Measurements from ENCODE around the gene CUBN. TPM values are rescaled to one million over a fixed set of nuclear protein-coding genes. Genes with fewer than 3 reads are reported as not detected.

Gene CUBN
- total RNA-seq, 1 experiment from 2014 or later: 0.07 TPM

DNA sequence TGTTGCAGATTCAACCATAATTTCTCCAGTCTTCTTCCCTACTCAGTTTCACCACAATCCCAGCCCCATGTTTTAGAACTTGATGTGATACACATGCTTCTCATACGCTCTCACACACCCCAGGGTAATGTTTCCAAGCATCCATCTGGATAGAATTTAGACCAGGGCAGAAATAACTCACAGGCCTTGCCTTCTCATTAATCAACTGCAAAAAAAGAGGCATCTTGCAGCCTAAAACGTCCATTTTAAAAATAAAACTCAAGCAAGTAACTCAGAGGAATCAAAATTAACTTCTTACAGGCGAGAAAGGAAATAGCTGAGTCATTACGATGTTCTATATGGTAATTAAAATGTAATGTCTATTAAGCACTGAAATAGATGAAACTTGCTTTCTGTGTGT is 185.2 kb downstream of the CUBN start:
- Histone ChIP-seq H3K27ac (no peak overlapping the region), H3K9me2 (ENCODE audit: insufficient read depth) (no peaks in the 10 kb centered on the region), H2AFZ (no peak overlapping the region), H3K4me3 (no peak overlapping the region), H3K9me3 (ENCODE audit: insufficient read depth, low read depth) (no peaks in the 10 kb centered on the region), H3K79me2 (ENCODE audit: low read depth) (no peaks in the 10 kb centered on the region), H4K20me1 (ENCODE audit: insufficient read depth) (no peaks in the 10 kb centered on the region), H3K36me3 (ENCODE audit: low read depth) (no peaks in the 10 kb centered on the region), H3K27me3 (ENCODE audit: insufficient read depth, low read depth) (no peaks in the 10 kb centered on the region), H3K4me1 (replicated peaks; ENCODE audit: insufficient read depth) (no peaks in the 10 kb centered on the region), H3F3A (ENCODE audit: insufficient read depth, low read depth) (no peaks in the 10 kb centered on the region), H3K4me2 (no peak overlapping the region)
- POLR2A ChIA-PET (ENCODE audit: unreplicated experiment): no interaction called here
- no peak for TF ChIP-seq EZH2 (IDR thresholded peaks at IDR 0.05; ENCODE audit: low read depth)
- DNase-seq: no peak
- CTCF ChIA-PET: no interaction called here
- BruUV-seq (replicated peaks): no TSS peak
- intact Hi-C loops (cut with micrococcal nuclease; ENCODE audit: unreplicated experiment): no loop called here

DNA sequence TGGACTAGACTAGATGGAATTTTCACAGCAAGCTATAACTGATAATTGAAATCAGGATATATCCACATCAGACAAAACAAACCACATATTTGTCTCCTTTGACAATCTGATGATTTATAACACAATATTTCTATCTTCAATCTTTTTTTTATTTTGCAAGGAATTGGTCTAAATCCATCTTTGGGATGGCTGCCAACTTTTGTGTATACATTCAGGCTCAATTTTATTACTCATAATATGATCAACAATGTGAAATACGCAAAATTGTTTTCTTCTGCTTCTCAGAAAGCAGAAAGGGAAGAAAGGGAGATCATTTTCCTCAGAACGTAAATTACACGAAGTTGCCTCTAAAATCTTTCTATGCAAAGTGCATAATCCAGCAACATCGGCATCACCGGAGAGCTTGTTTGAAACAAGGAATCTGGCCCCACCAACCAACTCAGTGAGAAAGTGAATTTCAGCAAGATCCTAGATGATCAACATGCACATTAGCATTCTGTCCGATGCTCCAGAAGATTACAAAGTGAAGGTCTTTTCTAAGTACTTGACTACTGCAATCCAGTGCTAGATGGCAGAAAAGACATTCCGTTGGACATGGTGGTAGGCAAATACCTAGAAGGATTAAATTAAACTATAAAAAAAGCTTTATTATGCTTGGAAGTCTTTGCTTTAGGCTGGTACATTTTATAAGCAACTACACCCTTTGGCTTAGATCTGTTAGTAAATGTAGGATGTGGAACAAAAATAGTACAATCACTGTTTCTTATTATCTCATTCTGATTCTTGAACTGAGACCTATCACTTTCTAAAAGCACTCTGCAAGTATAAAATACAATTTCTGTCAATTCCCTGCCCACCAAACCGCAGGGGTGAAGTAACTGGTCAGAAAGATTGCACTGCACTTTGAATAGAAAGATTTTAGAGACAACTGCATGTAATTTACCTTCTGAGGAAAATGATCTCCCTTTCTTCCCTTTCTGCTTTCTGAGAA is 186.0 kb downstream of the CUBN start:
- CTCF ChIA-PET: no interaction called here
- TF ChIP-seq EZH2 (IDR thresholded peaks at IDR 0.05; ENCODE audit: low read depth): no peak
- TF ChIP-seq, protein P1, sequence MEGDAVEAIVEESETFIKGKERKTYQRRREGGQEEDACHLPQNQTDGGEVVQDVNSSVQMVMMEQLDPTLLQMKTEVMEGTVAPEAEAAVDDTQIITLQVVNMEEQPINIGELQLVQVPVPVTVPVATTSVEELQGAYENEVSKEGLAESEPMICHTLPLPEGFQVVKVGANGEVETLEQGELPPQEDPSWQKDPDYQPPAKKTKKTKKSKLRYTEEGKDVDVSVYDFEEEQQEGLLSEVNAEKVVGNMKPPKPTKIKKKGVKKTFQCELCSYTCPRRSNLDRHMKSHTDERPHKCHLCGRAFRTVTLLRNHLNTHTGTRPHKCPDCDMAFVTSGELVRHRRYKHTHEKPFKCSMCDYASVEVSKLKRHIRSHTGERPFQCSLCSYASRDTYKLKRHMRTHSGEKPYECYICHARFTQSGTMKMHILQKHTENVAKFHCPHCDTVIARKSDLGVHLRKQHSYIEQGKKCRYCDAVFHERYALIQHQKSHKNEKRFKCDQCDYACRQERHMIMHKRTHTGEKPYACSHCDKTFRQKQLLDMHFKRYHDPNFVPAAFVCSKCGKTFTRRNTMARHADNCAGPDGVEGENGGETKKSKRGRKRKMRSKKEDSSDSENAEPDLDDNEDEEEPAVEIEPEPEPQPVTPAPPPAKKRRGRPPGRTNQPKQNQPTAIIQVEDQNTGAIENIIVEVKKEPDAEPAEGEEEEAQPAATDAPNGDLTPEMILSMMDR (conservative IDR thresholded peaks at IDR 0.05): no peak
- intact Hi-C loops (cut with micrococcal nuclease; ENCODE audit: unreplicated experiment): no loop called here
- no peak overlapping the region for H3K27ac ChIP-seq
- no peak overlapping the region for H3K4me2 ChIP-seq
- H3K79me2 ChIP-seq (ENCODE audit: low read depth): no peaks in the 10 kb centered on the region
- no peaks in the 10 kb centered on the region for H3K36me3 ChIP-seq (ENCODE audit: low read depth)
- H3K9me3 ChIP-seq (ENCODE audit: insufficient read depth, low read depth): no peaks in the 10 kb centered on the region
- no peaks in the 10 kb centered on the region for H4K20me1 ChIP-seq (ENCODE audit: insufficient read depth)
- no peaks in the 10 kb centered on the region for H3K4me1 ChIP-seq (replicated peaks; ENCODE audit: insufficient read depth)
- POLR2A ChIA-PET (ENCODE audit: unreplicated experiment): no interaction called here
- no peak overlapping the region for H3K4me3 ChIP-seq
- H3K27me3 ChIP-seq (ENCODE audit: insufficient read depth, low read depth): no peaks in the 10 kb centered on the region
- no TSS peak for BruUV-seq (replicated peaks)
- no peaks in the 10 kb centered on the region for H3K9me2 ChIP-seq (ENCODE audit: insufficient read depth)
- no peaks in the 10 kb centered on the region for H3F3A ChIP-seq (ENCODE audit: insufficient read depth, low read depth)
- DNase-seq: no peak
- H2AFZ ChIP-seq: no peak overlapping the region

DNA sequence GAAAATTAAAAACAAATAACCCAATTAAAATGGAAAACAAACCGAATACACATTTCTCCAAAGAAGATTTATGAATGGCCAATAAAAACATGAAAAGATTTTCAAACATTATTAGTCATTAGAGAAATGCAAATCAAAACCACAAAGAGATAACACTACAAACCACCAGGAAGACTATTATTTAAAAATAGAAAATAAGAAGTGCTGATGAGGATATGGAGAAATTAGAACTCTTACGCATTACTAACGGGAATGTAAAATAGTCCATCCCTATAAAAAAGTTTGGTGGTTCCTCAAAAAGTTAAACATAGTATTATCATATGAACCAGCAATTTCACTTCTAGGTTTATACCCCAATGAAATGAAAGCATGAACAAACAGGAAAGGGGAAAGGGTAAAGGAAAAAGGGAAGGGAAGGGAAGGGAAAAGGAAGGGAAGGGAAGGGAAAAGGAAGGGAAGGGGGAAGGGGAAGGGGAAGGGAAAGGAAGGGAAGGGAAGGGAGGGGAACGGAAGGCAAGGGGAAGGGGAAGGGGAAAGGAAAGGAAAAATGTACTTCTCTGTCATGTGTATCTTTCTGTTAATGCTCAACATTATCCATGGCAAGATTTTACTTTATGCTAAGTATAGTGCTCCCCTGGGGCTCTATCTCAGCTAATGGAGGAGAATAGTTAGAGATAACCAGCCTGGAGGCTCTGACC is 187.1 kb downstream of the CUBN start:
- DNase-seq: no peak
- H3K9me3 ChIP-seq (ENCODE audit: insufficient read depth, low read depth): no peaks in the 10 kb centered on the region
- H3K9me2 ChIP-seq (ENCODE audit: insufficient read depth): no peaks in the 10 kb centered on the region
- POLR2A ChIA-PET (ENCODE audit: unreplicated experiment): no interaction called here
- H3K4me1 ChIP-seq (replicated peaks; ENCODE audit: insufficient read depth): no peaks in the 10 kb centered on the region
- H3K27ac ChIP-seq: no peak overlapping the region
- no peak overlapping the region for H3K4me2 ChIP-seq
- H3K4me3 ChIP-seq: no peak overlapping the region
- H2AFZ ChIP-seq: no peak overlapping the region
- no peaks in the 10 kb centered on the region for H3K36me3 ChIP-seq (ENCODE audit: low read depth)
- no TSS peak for BruUV-seq (replicated peaks)
- TF ChIP-seq, protein P1 (conservative IDR thresholded peaks at IDR 0.05): no peak
- TF ChIP-seq EZH2 (IDR thresholded peaks at IDR 0.05; ENCODE audit: low read depth): no peak
- no peaks in the 10 kb centered on the region for H3K27me3 ChIP-seq (ENCODE audit: insufficient read depth, low read depth)
- H3F3A ChIP-seq (ENCODE audit: insufficient read depth, low read depth): no peaks in the 10 kb centered on the region
- no peaks in the 10 kb centered on the region for H4K20me1 ChIP-seq (ENCODE audit: insufficient read depth)
- CTCF ChIA-PET: no interaction called here
- intact Hi-C loops (cut with micrococcal nuclease; ENCODE audit: unreplicated experiment): no loop called here
- H3K79me2 ChIP-seq (ENCODE audit: low read depth): no peaks in the 10 kb centered on the region
